MG63 (cell line): ENCODE data around the gene APOD. TPM values are rescaled to one million over a fixed set of nuclear protein-coding genes. Genes with fewer than 3 reads are reported as not detected.
A peak's percentile ranks its signal among the peaks of the same experiment; 100 is the strongest.

ENCODE experiments used
- DNase-seq: peaks from one replicate; pipeline ENCODE4 v3.0.0-alpha.2; 2020
- H3K27me3 ChIP-seq: fragments of 250-450 bp; sonication (Bioruptor Pico); 2 replicates; pipeline ENCODE4 v1.5.1; 2020; ENCODE audit warnings: mild to moderate bottlenecking, moderate library complexity
- H3K36me3 ChIP-seq: fragments of 250-450 bp; sonication (Bioruptor Pico); 2 replicates; pipeline ENCODE4 v1.5.1; 2020; ENCODE audit warnings: mild to moderate bottlenecking, moderate library complexity
- H3K4me3 ChIP-seq: fragments of 250-450 bp; sonication (Bioruptor Pico); 2 replicates; pipeline ENCODE4 v1.5.1; 2020; ENCODE audit warnings: mild to moderate bottlenecking, moderate library complexity
- H3K9me3 ChIP-seq: fragments of 250-450 bp; sonication (Bioruptor Pico); 2 replicates; pipeline ENCODE4 v1.5.1; 2020; ENCODE audit warnings: mild to moderate bottlenecking, moderate library complexity
- total RNA-seq: library from RNA; depleted of rRNA; stranded (reverse); fragments of >200 nt; shearing (Covaris generic); gene quantifications from 2 replicates; pipeline ENCODE4 v1.2.3, GENCODE V29; 2014; ENCODE audit warnings: low replicate concordance

Gene APOD
- total RNA-seq, 1 experiment from 2014 or later, result not detected

- no peak for DNase-seq
- no peak overlapping the region for H3K4me3 ChIP-seq
- no peaks in the 10 kb centered on the region for H3K9me3 ChIP-seq
- H3K27me3 ChIP-seq, result no peaks in the 10 kb centered on the region
- H3K36me3 ChIP-seq, result no peaks in the 10 kb centered on the region
These were observed 9.9 kb downstream of the APOD start for GRCh38 chr3:195573611-195574496.

- no peaks in the 10 kb centered on the region for H3K27me3 ChIP-seq
- no peak for DNase-seq
- H3K36me3 ChIP-seq, result no peaks in the 10 kb centered on the region
These were observed 12.4 kb downstream of the APOD start for GRCh38 chr3:195571361-195571760.

GRCh38 chr3:195570912-195571311 is 12.8 kb downstream of the APOD start:
- Histone ChIP-seq H3K27me3 (no peaks in the 10 kb centered on the region), H3K36me3 (no peaks in the 10 kb centered on the region), H3K9me3 (no peaks in the 10 kb centered on the region), H3K4me3 (no peak overlapping the region)
- no peak for DNase-seq

More at GRCh38 chr3:195571361-195571760, 12.4 kb downstream of the APOD start:
- Histone ChIP-seq H3K4me3 (no peak overlapping the region), H3K9me3 (no peaks in the 10 kb centered on the region)

GRCh38 chr3:195570344-195570743 is 13.4 kb downstream of the APOD start:
- no peaks in the 10 kb centered on the region for H3K36me3 ChIP-seq
- no peak for DNase-seq
- no peaks in the 10 kb centered on the region for H3K27me3 ChIP-seq
- H3K4me3 ChIP-seq, result no peak overlapping the region
- no peaks in the 10 kb centered on the region for H3K9me3 ChIP-seq

- Histone ChIP-seq H3K27me3 (no peaks in the 10 kb centered on the region), H3K36me3 (no peaks in the 10 kb centered on the region), H3K4me3 (no peak overlapping the region), H3K9me3 (no peaks in the 10 kb centered on the region)
- DNase-seq, result no peak
These were observed 15.1 kb downstream of the APOD start for GRCh38 chr3:195568630-195569029.

- DNase-seq, result peak; percentile 76
- no peaks in the 10 kb centered on the region for H3K27me3 ChIP-seq
- H3K9me3 ChIP-seq, result no peaks in the 10 kb centered on the region
- no peaks in the 10 kb centered on the region for H3K36me3 ChIP-seq
- no peak overlapping the region for H3K4me3 ChIP-seq
These were observed 16.9 kb downstream of the APOD start for GRCh38 chr3:195566797-195567196.

- Histone ChIP-seq H3K27me3 (no peaks in the 10 kb centered on the region), H3K4me3 (no peak overlapping the region), H3K9me3 (no peaks in the 10 kb centered on the region), H3K36me3 (no peaks in the 10 kb centered on the region)
- DNase-seq, result no peak
These were observed 18.0 kb downstream of the APOD start for GRCh38 chr3:195565716-195566115.

- Histone ChIP-seq H3K9me3 (no peaks in the 10 kb centered on the region), H3K36me3 (no peaks in the 10 kb centered on the region), H3K4me3 (no peak overlapping the region), H3K27me3 (no peaks in the 10 kb centered on the region)
- no peak for DNase-seq
These were observed 20.4 kb downstream of the APOD start for GRCh38 chr3:195563317-195563716.

GRCh38 chr3:195559723-195560409 is 23.9 kb downstream of the APOD start:
- Histone ChIP-seq H3K4me3 (no peak overlapping the region), H3K9me3 (no peaks in the 10 kb centered on the region), H3K36me3 (no peaks in the 10 kb centered on the region), H3K27me3 (peaks cover 10% of the 10 kb centered on the region)
- no peak for DNase-seq

- Histone ChIP-seq H3K9me3 (no peaks in the 10 kb centered on the region), H3K36me3 (no peaks in the 10 kb centered on the region), H3K4me3 (no peak overlapping the region), H3K27me3 (peaks cover 10% of the 10 kb centered on the region)
- no peak for DNase-seq
These were observed 25.1 kb downstream of the APOD start for GRCh38 chr3:195558602-195559001.

- H3K36me3 ChIP-seq, result no peaks in the 10 kb centered on the region
- no peak for DNase-seq
- no peaks in the 10 kb centered on the region for H3K9me3 ChIP-seq
- peaks cover 10% of the 10 kb centered on the region for H3K27me3 ChIP-seq
- H3K4me3 ChIP-seq, result no peak overlapping the region
These were observed 26.4 kb downstream of the APOD start for GRCh38 chr3:195557322-195557721.

- Histone ChIP-seq H3K27me3 (peaks cover 10% of the 10 kb centered on the region), H3K4me3 (no peak overlapping the region), H3K9me3 (no peaks in the 10 kb centered on the region), H3K36me3 (no peaks in the 10 kb centered on the region)
- no peak for DNase-seq
These were observed 27.4 kb downstream of the APOD start for GRCh38 chr3:195556390-195556789.

- DNase-seq, result no peak
- H3K36me3 ChIP-seq, result no peaks in the 10 kb centered on the region
- H3K27me3 ChIP-seq, result peaks cover 10% of the 10 kb centered on the region
- no peak overlapping the region for H3K4me3 ChIP-seq
- H3K9me3 ChIP-seq, result no peaks in the 10 kb centered on the region
These were observed 28.6 kb downstream of the APOD start for GRCh38 chr3:195555110-195555509.

GRCh38 chr3:195554458-195554857 is 29.3 kb downstream of the APOD start:
- DNase-seq, result no peak

GRCh38 chr3:195553268-195553667 is 30.5 kb downstream of the APOD start:
- H3K4me3 ChIP-seq, result no peak overlapping the region
- DNase-seq, result no peak
- H3K27me3 ChIP-seq, result peaks cover 10% of the 10 kb centered on the region
- no peaks in the 10 kb centered on the region for H3K9me3 ChIP-seq
- H3K36me3 ChIP-seq, result no peaks in the 10 kb centered on the region

More at GRCh38 chr3:195554458-195554857, 29.3 kb downstream of the APOD start:
- Histone ChIP-seq H3K9me3 (no peaks in the 10 kb centered on the region), H3K4me3 (no peak overlapping the region), H3K27me3 (peaks cover 10% of the 10 kb centered on the region), H3K36me3 (no peaks in the 10 kb centered on the region)

GRCh38 chr3:195551381-195551978 is 32.3 kb downstream of the APOD start:
- Histone ChIP-seq H3K27me3 (0 out of 2 replicates have a peak, but pooled peaks cover 2% of the 10 kb centered on the region), H3K9me3 (no peaks in the 10 kb centered on the region), H3K36me3 (no peaks in the 10 kb centered on the region), H3K4me3 (no peak overlapping the region)
- no peak for DNase-seq

GRCh38 chr3:195550723-195551122 is 33.0 kb downstream of the APOD start:
- Histone ChIP-seq H3K27me3 (no peaks in the 10 kb centered on the region), H3K9me3 (no peaks in the 10 kb centered on the region), H3K4me3 (no peak overlapping the region), H3K36me3 (no peaks in the 10 kb centered on the region)
- no peak for DNase-seq
